ENCODE results near the gene AFG3L2.

AFG3L2 gene

DNA sequence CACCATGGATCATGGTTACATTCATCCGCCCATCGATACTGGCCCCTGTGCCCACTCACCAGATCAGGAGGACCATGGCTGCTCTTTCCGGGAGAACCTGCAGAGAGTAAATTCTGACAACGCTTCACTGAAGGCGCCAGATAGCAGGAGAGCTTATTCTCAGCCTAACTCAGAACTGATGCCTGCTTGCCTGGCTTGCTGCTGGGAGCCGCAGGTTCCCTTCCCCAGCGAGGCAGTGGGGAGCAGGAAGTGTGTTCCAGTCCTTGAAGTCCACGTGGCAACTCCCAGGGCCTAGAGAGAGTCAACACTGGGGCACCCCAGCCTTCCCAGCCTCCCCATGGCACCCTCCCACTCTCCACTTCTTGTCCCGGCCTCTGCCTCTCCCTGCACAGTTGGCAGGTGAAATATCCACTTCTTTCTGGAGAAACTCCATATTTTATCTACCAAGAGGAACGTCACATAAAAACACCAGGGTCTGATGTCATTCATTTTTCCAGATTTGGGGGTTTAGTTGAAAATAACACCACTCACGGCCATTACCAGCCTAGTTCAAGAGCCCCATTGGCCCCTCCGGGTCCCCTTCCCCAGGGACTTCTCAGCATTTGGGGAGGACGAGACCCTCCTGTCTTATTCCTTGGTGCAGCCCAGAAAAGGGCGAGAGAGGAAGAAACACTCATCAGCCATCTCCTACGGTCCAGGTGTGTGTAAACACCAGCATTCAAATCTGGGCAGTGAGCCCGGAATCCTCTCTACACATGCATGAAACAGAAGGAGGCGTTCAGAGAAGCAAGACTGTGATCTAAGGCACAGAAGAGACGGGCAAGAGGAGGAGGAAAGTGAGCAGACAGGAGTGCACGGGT is 72.4 kb downstream of the AFG3L2 start:
- TF ChIP-seq, protein P1, sequence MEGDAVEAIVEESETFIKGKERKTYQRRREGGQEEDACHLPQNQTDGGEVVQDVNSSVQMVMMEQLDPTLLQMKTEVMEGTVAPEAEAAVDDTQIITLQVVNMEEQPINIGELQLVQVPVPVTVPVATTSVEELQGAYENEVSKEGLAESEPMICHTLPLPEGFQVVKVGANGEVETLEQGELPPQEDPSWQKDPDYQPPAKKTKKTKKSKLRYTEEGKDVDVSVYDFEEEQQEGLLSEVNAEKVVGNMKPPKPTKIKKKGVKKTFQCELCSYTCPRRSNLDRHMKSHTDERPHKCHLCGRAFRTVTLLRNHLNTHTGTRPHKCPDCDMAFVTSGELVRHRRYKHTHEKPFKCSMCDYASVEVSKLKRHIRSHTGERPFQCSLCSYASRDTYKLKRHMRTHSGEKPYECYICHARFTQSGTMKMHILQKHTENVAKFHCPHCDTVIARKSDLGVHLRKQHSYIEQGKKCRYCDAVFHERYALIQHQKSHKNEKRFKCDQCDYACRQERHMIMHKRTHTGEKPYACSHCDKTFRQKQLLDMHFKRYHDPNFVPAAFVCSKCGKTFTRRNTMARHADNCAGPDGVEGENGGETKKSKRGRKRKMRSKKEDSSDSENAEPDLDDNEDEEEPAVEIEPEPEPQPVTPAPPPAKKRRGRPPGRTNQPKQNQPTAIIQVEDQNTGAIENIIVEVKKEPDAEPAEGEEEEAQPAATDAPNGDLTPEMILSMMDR (IDR thresholded peaks at IDR 0.05; ENCODE audit: low read depth, low read length): no peak
- no peak for TF ChIP-seq EZH2phosphoT487 (IDR thresholded peaks at IDR 0.05; ENCODE audit: low read depth)
- Histone ChIP-seq H3K79me2 (ENCODE audit: low read length) (no peaks in the 10 kb centered on the region), H2AFZ (ENCODE audit: low read depth, low read length) (no peak overlapping the region), H3K4me3 (ENCODE audit: low read length) (no peak overlapping the region), H3K9ac (ENCODE audit: low read length) (no peak overlapping the region), H3K4me2 (ENCODE audit: low read length) (no peak overlapping the region), H3K9me3 (ENCODE audit: insufficient read depth, low read length) (no peaks in the 10 kb centered on the region), H3K4me1 (ENCODE audit: low read length) (peaks cover 7% of the 10 kb centered on the region), H3K27ac (ENCODE audit: low read length) (no peak overlapping the region), H4K20me1 (ENCODE audit: insufficient read depth, low read length) (no peaks in the 10 kb centered on the region), H3K36me3 (replicated peaks; ENCODE audit: low read depth, low read length) (no peaks in the 10 kb centered on the region), H3K27me3 (ENCODE audit: low read depth, low read length) (no peaks in the 10 kb centered on the region)

DNA sequence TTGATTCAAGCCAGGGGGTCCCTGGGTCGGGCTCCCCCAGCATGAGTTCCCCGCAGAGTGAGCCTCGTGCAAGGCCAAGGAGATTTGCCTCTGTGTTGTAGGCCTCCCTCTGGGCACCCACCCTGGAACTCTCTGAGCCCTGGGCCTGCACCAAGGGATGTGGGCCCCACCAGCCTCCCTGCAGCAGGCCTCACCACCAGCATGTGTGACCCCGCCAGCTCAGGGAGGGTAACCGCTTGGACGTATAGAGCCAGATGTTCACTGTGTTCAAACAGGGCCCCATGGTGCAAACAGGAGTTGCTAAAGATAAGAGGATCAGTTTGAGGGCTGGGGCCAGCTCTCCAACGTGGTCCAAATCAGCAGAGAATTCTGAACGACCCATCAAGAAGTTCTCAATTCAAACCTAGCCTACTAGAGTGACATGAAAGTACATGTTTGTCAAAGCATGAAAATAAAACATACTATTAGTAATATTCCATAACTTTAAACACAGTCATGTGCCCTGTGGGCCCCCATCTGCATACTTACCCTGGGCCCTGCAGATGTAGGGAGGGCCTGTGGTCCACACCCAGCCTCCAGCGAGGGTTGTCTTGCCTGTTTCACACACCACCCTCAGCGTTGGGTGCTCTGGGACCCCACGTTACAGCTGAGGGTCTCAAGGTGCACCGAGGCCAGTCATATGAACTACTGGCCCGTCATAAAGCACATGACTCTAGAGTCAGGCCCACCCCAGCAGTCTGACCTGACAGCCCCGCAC is 74.5 kb downstream of the AFG3L2 start:
- H3K79me2 ChIP-seq (ENCODE audit: low read length): no peaks in the 10 kb centered on the region
- no peak overlapping the region for H3K4me2 ChIP-seq (ENCODE audit: low read length)
- no peaks in the 10 kb centered on the region for H3K9me3 ChIP-seq (ENCODE audit: insufficient read depth, low read length)
- no peak overlapping the region for H3K9ac ChIP-seq (ENCODE audit: low read length)
- TF ChIP-seq, protein P1 (IDR thresholded peaks at IDR 0.05; ENCODE audit: low read depth, low read length): no peak
- no peak for TF ChIP-seq EZH2phosphoT487 (IDR thresholded peaks at IDR 0.05; ENCODE audit: low read depth)
- no peak overlapping the region for H3K27ac ChIP-seq (ENCODE audit: low read length)
- no peaks in the 10 kb centered on the region for H4K20me1 ChIP-seq (ENCODE audit: insufficient read depth, low read length)
- no peak overlapping the region for H3K4me3 ChIP-seq (ENCODE audit: low read length)
- H2AFZ ChIP-seq (ENCODE audit: low read depth, low read length): no peak overlapping the region
- no peaks in the 10 kb centered on the region for H3K4me1 ChIP-seq (ENCODE audit: low read length)
- H3K27me3 ChIP-seq (ENCODE audit: low read depth, low read length): no peaks in the 10 kb centered on the region; the same call in 1 of the 2 replicates
- no peaks in the 10 kb centered on the region for H3K36me3 ChIP-seq (replicated peaks; ENCODE audit: low read depth, low read length)

DNA sequence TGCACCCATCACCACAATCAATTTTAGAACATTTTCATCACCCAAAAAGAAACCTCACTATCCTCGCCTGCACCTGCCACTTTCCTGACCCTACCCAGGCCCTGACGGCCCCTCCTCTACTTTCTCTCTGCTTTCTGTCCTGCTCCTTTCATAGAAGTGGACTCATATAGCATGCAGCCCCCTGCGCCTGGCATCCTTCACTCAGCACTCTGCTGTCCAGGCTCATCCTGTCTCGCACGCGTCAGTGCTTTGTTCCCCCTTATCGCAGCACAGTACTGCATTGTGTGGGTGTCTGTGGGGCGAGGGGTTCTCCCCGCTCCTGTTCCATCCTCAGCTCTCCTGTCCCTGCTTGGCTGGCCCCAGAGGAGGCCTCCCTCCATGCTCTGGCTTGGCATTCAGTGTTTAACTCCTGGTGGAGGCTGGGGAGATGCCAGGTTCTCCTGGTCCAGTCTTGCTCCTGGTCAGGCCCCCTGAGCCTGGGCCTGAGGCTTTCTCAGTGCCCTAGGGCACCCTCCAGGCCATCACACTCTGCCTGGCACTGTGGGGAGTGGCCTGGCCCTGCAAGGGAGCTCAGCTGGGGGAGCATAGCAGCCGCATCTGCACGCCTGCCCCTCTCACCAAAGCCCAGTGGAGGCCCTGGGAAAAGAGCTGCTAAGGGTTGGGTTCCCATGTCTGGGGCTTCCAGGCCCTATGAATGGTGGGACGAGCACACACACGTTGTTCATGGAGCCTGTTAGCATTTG is 75.6 kb downstream of the AFG3L2 start:
- Histone ChIP-seq H3K4me1 (ENCODE audit: low read length) (no peaks in the 10 kb centered on the region), H3K9me3 (ENCODE audit: insufficient read depth, low read length) (no peaks in the 10 kb centered on the region), H2AFZ (ENCODE audit: low read depth, low read length) (no peak overlapping the region), H3K36me3 (replicated peaks; ENCODE audit: low read depth, low read length) (no peaks in the 10 kb centered on the region), H3K4me2 (ENCODE audit: low read length) (no peak overlapping the region), H4K20me1 (ENCODE audit: insufficient read depth, low read length) (no peaks in the 10 kb centered on the region), H3K9ac (ENCODE audit: low read length) (no peak overlapping the region), H3K4me3 (ENCODE audit: low read length) (no peak overlapping the region), H3K79me2 (ENCODE audit: low read length) (no peaks in the 10 kb centered on the region), H3K27ac (ENCODE audit: low read length) (no peak overlapping the region), H3K27me3 (ENCODE audit: low read depth, low read length) (no peaks in the 10 kb centered on the region; the same call in 1 of the 2 replicates)
- no peak for TF ChIP-seq EZH2phosphoT487 (IDR thresholded peaks at IDR 0.05; ENCODE audit: low read depth)
- TF ChIP-seq, protein P1 (IDR thresholded peaks at IDR 0.05; ENCODE audit: low read depth, low read length): no peak
